ENCODE results near the gene OR52H1.

DNA sequence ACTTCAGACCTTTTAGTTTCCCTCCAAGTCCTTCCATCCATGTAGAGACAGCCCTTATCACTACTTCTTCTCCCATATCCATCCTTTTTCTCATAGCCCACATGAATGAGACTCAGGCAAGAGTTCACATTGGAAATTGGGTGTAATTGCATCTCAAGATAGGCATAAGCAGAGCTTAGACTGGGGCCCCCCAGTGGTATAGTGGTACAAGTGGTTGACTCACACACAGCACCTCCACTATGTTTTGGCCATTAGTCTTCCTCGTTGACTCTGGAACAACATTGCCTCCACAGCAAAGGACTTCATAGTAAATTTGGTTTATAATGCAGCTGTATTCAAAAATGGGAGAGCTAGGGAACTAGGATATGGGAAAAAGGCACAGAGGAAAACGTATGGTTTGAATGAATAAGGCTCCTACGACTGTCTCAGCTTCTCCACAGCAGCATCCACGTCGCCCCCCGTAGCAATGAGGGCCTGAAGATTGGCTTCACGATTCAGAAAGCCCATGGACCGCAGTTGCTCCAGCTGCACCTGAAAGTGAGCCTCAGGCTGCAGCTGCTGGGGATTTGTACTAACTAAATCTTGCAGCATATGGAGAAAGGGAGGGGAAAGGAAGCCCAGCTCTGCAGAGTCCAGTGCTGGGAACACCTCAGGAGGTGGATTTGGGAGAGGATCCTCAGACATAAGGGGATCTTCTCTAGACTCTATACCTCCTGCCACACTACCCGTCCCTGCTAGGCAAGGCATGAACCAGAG is 41.0 kb downstream of the OR52H1 start:
- TF ChIP-seq, protein P1, sequence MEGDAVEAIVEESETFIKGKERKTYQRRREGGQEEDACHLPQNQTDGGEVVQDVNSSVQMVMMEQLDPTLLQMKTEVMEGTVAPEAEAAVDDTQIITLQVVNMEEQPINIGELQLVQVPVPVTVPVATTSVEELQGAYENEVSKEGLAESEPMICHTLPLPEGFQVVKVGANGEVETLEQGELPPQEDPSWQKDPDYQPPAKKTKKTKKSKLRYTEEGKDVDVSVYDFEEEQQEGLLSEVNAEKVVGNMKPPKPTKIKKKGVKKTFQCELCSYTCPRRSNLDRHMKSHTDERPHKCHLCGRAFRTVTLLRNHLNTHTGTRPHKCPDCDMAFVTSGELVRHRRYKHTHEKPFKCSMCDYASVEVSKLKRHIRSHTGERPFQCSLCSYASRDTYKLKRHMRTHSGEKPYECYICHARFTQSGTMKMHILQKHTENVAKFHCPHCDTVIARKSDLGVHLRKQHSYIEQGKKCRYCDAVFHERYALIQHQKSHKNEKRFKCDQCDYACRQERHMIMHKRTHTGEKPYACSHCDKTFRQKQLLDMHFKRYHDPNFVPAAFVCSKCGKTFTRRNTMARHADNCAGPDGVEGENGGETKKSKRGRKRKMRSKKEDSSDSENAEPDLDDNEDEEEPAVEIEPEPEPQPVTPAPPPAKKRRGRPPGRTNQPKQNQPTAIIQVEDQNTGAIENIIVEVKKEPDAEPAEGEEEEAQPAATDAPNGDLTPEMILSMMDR (IDR thresholded peaks at IDR 0.05), result no peak
- no peak for TF ChIP-seq MAX (IDR thresholded peaks at IDR 0.05)
